IPS-18a (cell line): ENCODE data around the gene LUZP2.

Experiments
- H3K27ac ChIP-seq: one replicate; pipeline ENCODE4 v1.5.1; 2013; ENCODE audit warnings: low read length
- H3K27me3 ChIP-seq: one replicate; pipeline ENCODE4 v1.6.1; 2013; ENCODE audit warnings: mild to moderate bottlenecking, low read length; ENCODE audit not compliant: control insufficient read depth, insufficient read depth
- H3K36me3 ChIP-seq: one replicate; pipeline ENCODE4 v1.6.1; 2013; ENCODE audit warnings: low read depth, low read length; ENCODE audit not compliant: control insufficient read depth
- H3K4me1 ChIP-seq: one replicate; pipeline ENCODE4 v1.6.1; 2013; ENCODE audit warnings: low read depth, low read length; ENCODE audit not compliant: control insufficient read depth
- H3K4me3 ChIP-seq: one replicate; pipeline ENCODE4 v1.5.1; 2013; ENCODE audit warnings: low read length
- H3K9ac ChIP-seq: one replicate; pipeline ENCODE4 v1.6.1; 2013; ENCODE audit warnings: mild to moderate bottlenecking, low read length, moderate library complexity
- H3K9me3 ChIP-seq: one replicate; pipeline ENCODE4 v1.6.1; 2013; ENCODE audit warnings: low read depth, low read length; ENCODE audit not compliant: control insufficient read depth

The LUZP2 gene

DNA sequence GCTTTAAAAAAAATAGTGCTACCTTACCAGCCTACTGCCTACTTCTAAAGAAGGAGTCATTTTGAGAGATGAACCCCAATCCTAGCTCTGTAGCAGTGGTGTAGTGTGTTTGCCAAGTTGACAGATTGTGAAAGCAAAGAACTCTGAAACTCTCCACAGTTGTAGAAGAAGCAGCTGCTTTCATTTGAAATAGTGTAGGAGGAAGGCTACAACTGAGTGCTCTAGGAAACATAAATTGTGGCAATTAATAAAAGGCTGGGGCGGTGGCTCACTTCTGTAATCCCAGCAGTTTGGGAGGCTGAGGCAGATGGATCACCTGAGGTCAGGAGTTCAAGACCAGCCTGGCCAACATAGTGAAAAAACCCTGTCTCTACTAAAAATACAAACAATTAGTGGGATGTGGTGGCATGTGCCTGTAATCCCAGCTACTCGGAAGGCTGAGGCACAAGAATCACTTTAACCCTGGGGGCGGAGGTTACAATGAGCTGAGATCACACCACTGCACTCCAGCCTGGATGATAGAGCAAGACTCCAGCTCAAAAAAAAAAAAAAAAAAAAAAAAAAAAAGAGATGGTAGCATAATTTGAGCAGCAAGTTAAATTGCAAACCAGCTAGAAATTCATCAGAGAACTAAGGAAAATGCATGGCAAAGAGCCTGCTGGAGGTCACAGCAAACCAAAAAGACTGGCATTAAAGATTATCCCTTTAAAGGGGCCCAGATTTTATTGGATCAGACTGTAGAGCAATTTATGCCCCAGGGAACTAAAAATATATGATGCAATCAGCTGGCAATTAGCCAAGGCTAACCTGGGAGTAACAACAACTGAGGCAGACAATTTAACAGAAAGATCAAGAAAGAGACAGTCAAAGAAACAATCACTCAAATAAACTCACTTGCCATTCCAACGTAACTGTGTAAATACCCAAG is 112.6 kb downstream of the LUZP2 start:
- no peaks in the 10 kb centered on the region for H3K9me3 ChIP-seq
- H3K27me3 ChIP-seq: no peaks in the 10 kb centered on the region
- H3K4me1 ChIP-seq: peaks cover 7% of the 10 kb centered on the region
- no peak overlapping the region for H3K4me3 ChIP-seq
- no peak overlapping the region for H3K27ac ChIP-seq
- no peak overlapping the region for H3K9ac ChIP-seq
- no peaks in the 10 kb centered on the region for H3K36me3 ChIP-seq

DNA sequence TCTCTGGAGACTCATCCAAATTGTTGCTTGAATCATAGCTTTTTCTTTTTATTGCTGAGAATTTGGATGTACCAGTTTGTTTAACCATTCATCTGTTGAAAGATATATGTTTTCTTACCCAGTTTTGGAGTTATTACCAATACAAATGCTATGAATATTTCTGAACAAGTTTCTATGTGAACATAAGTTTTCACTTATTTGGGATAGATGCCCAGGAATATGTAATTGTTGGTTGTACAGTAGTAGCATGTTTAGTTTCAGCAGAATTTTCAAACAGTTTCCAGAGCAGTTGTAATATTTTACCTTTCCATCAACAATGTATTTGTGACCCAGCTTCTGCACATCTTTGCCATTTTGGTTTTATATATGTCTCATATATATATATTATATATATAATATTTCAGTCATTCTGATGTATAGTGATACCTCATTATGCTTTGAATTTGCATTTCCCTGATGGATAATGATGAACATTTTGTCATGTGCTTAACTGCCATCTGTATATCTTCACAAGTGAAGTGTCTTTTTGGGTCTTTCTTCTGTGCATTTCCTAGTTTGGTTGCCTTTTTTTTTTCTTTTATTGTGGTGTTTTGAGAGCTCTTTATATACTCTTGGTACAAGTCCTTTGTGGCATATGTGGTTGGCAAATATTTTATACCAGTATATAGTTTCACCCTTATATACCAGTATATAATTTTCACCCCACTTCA is 118.8 kb downstream of the LUZP2 start:
- Histone ChIP-seq H3K4me3 (no peak overlapping the region), H3K9ac (no peak overlapping the region), H3K36me3 (no peaks in the 10 kb centered on the region), H3K27ac (no peak overlapping the region), H3K27me3 (no peaks in the 10 kb centered on the region), H3K9me3 (no peaks in the 10 kb centered on the region), H3K4me1 (peaks cover 7% of the 10 kb centered on the region)

DNA sequence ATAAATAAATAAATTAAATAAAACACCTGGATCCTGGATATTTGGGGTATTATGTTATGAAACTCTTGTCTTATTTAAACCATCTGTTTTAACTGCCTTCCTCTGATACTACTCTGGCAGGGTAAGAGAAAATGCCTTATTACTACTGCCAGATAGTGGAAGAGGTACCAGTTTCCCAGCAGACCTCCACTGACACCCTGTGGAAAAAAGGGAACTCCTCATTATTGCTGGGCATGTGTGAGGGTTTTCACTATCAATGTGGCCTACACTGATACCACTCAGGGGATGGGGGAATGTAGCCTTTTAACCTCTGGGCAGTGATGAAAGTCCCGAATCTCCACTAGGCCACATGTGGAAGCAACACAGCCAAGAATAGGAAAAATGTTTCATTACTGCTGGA is 121.0 kb downstream of the LUZP2 start:
- H3K27ac ChIP-seq: no peak overlapping the region
- H3K27me3 ChIP-seq: no peaks in the 10 kb centered on the region
- no peak overlapping the region for H3K9ac ChIP-seq

DNA sequence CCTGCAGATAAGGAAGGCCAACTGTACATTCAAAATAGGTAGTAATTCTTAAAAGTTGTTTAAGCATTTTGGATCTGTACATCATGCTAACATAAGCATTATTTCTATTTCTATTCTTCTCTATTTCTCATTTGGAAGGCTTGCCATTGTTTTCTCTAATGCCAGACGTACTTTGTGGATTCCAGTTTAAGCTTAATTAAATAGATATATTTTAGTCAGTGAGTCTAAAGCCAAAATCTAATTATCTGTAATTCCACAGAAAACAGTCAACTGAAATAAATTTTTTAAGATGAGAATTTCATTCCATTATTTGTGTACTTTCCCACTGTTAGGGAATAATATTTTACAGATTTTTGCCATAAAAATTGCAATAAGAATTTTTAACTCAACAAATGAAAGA is 123.0 kb downstream of the LUZP2 start:
- Histone ChIP-seq H3K4me3 (no peak overlapping the region), H3K27ac (no peak overlapping the region), H3K36me3 (no peaks in the 10 kb centered on the region)

More for the DNA sequence above, 121.0 kb downstream of the LUZP2 start:
- H3K36me3 ChIP-seq: no peaks in the 10 kb centered on the region
- no peak overlapping the region for H3K4me3 ChIP-seq
- H3K9me3 ChIP-seq: no peaks in the 10 kb centered on the region
- H3K4me1 ChIP-seq: peaks cover 3% of the 10 kb centered on the region

DNA sequence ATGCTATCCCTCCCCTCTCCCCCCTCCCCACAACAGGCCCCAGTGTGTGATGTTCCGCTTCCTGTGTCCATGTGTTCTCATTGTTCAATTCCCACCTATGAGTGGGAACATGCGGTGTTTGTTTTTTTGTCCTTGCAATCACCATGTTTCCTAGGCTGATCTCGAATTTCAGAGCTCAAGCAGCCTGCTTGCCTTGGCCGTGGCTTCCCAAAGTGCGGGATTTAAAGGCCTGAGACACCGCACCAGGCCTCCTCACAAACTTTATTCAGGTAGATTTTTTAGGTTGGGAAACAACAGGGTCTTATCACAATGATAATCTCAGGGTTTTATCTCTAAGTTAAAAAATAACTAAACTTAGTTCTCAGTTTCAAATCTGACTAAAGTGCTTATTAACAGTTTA is 125.4 kb downstream of the LUZP2 start:
- no peaks in the 10 kb centered on the region for H3K27me3 ChIP-seq
- H3K27ac ChIP-seq: no peak overlapping the region
- H3K4me1 ChIP-seq: no peaks in the 10 kb centered on the region
- H3K36me3 ChIP-seq: no peaks in the 10 kb centered on the region
- H3K9ac ChIP-seq: no peak overlapping the region
- no peak overlapping the region for H3K4me3 ChIP-seq
- H3K9me3 ChIP-seq: no peaks in the 10 kb centered on the region

More for the DNA sequence above, 123.0 kb downstream of the LUZP2 start:
- H3K9me3 ChIP-seq: no peaks in the 10 kb centered on the region
- H3K27me3 ChIP-seq: no peaks in the 10 kb centered on the region
- no peak overlapping the region for H3K9ac ChIP-seq
- no peaks in the 10 kb centered on the region for H3K4me1 ChIP-seq

DNA sequence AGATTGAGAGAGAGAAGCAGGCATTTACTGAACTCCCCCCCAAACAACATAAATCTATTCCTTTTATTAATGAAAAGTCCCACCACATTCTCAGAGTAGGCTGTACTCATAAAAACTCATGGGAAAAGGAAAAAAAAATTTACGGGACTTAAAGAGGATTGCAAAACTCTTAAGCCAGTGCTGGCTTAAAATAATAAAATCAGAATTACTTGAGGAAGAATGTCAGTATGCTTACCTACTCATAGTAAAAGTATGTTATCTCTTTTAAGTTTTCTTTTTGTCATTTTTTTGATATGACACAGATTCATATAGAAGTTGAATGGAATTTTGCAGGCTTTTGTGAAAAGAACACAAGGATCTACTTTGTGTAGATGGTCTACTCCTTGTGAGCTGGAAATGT is 126.3 kb downstream of the LUZP2 start:
- H3K27ac ChIP-seq: no peak overlapping the region
- H3K4me3 ChIP-seq: no peak overlapping the region
- H3K4me1 ChIP-seq: no peaks in the 10 kb centered on the region
- H3K36me3 ChIP-seq: no peaks in the 10 kb centered on the region
- no peaks in the 10 kb centered on the region for H3K9me3 ChIP-seq
- H3K9ac ChIP-seq: no peak overlapping the region
- no peaks in the 10 kb centered on the region for H3K27me3 ChIP-seq

DNA sequence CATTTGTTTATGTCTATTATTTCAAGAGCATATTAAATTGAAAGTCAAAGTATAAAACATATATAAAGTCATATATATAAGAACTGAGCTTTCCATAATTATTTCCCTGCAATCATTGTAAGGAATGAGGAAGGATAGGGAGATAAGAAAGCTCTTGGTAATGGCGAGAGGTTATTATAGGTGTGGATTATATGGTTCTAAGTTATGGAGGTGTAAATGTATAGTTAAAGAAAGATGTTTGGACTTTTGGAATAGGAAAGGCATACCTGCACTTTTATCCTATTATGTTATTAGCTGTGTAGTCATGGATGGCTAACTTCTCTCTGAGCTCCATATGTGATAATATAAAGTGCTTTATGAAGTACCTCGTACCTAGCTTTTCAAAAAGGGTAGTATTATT is 127.6 kb downstream of the LUZP2 start:
- Histone ChIP-seq H3K27ac (no peak overlapping the region), H3K9me3 (no peaks in the 10 kb centered on the region), H3K27me3 (no peaks in the 10 kb centered on the region), H3K4me1 (no peaks in the 10 kb centered on the region), H3K4me3 (no peak overlapping the region), H3K9ac (no peak overlapping the region), H3K36me3 (no peaks in the 10 kb centered on the region)

DNA sequence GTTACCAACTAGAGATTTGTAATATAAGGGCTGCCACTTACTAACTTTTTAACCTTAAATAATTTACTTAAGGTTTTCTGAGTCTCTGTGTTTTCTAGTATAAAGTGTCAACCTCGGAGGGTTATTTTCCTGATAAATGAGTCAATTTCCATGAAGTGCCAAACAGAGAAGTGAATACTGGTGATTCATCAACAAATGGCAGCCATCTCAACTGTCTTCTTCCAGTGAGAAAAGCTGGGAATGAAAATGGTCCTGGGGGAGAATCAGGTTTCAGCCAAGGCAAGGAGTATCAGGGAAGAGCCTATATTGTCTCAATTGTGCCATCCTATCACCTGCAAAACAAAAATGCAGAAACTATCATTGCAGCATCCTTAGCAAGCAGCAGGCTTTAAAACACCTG is 129.1 kb downstream of the LUZP2 start:
- no peaks in the 10 kb centered on the region for H3K9me3 ChIP-seq
- H3K27me3 ChIP-seq: no peaks in the 10 kb centered on the region
- H3K9ac ChIP-seq: no peak overlapping the region
- H3K4me1 ChIP-seq: no peaks in the 10 kb centered on the region
- H3K27ac ChIP-seq: no peak overlapping the region
- no peaks in the 10 kb centered on the region for H3K36me3 ChIP-seq
- no peak overlapping the region for H3K4me3 ChIP-seq

DNA sequence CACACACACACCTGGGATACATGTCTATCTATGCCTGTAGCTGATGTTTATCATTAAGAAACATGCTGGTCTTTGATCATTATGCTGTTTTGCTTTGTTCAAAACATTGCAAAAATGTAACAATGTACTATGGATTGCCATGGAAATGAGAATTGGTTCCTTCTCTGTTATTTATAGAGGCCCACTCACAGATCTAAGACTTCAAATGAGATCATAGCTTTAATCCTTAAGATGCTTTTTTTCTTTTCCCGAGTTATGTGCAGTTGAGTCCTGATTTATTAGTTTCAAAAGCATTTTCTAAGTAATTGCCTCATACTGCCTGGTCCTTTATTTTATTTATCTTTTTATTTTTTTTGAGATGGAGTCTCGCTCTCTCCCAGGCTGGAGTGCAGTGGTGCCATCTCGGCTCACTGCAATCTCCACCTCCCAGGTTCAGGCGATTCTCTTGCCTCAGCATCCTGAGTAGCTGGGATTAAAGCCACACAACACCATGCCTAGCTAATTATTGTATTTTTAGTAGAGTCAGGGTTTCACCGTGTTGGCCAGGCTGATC is 131.4 kb downstream of the LUZP2 start:
- Histone ChIP-seq H3K27ac (no peak overlapping the region), H3K9me3 (no peaks in the 10 kb centered on the region), H3K9ac (no peak overlapping the region), H3K27me3 (no peaks in the 10 kb centered on the region), H3K36me3 (no peaks in the 10 kb centered on the region), H3K4me1 (peaks cover 3% of the 10 kb centered on the region), H3K4me3 (no peak overlapping the region)

DNA sequence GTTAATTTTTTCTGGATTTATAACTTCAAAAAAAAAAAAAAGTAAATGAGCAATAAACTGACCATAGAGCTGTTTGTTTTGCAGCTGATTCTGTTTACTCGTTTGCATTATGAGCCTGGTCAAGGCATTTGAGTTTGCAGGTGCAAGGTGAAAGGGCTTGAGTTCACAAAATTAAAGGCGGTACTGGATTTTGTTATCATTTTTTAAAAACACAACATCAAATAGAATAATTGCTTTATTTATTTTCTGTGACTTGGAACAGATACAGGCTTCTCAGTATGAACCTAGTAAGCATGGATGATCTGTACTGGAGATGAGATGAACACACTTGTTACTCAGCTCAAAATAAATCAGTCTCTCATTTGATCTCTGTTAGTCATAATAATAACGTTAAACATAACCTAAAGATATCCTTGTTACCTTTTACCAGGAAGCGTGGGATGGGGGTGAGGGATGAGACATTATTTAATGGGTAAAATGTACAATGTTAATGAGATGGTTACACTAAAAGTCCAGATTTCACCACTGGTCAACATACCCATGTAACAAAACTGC is 137.8 kb downstream of the LUZP2 start:
- Histone ChIP-seq H3K4me3 (no peak overlapping the region), H3K9me3 (no peaks in the 10 kb centered on the region), H3K9ac (no peak overlapping the region), H3K27ac (no peak overlapping the region), H3K27me3 (no peaks in the 10 kb centered on the region), H3K36me3 (no peaks in the 10 kb centered on the region), H3K4me1 (peaks cover 3% of the 10 kb centered on the region)

DNA sequence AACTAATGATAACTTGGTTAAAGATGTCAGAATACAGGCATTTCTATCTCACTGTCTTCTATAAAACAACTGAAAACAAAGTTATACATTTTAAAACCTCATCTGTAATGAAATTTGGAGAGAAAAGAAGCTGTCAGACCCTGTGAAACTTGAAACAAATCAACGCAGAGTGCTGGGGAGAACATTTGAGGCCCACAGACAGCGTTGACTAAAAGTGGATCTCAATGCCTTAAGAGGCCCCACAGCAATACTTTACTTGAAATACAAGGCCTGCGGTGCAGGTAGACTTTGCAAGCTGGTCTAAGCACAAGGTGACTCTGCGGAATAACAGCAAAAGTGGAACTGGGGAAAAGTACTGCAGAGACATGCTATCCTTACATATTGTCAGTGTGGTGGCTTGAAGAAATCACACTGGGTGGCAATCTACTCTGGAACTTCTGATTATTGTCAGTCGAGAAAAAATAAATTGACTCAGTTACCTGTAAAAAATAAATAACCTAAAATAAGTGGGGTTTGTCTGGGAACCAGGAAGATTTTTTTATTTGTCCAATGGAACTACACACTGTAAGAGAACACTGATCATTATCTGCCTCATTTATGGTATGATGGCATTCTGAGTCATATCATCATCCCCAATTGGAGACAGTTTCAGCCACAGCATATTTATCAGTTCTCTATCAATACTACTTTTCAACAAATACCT is 138.9 kb downstream of the LUZP2 start:
- H3K4me3 ChIP-seq: no peak overlapping the region

More for the DNA sequence above, 138.9 kb downstream of the LUZP2 start:
- no peak overlapping the region for H3K27ac ChIP-seq
- no peaks in the 10 kb centered on the region for H3K9me3 ChIP-seq
- H3K4me1 ChIP-seq: peaks cover 3% of the 10 kb centered on the region
- H3K9ac ChIP-seq: no peak overlapping the region
- no peaks in the 10 kb centered on the region for H3K36me3 ChIP-seq
- no peaks in the 10 kb centered on the region for H3K27me3 ChIP-seq
